Measurements from ENCODE around the gene ZNF318. TPM values are rescaled to one million over a fixed set of nuclear protein-coding genes. Genes with fewer than 3 reads are reported as not detected.

Gene ZNF318
- total RNA-seq, 1 experiment from 2014 or later: 11.3 TPM

- intact Hi-C loops (cut with micrococcal nuclease): no loop called here
- no peaks in the 10 kb centered on the region for H3K9me3 Mint-ChIP-seq (ENCODE audit: unreplicated experiment)
- H3K27ac Mint-ChIP-seq (ENCODE audit: low read depth, unreplicated experiment): no peak overlapping the region
- H3K27me3 Mint-ChIP-seq (ENCODE audit: insufficient read depth, unreplicated experiment): peaks cover 34% of the 10 kb centered on the region
- BruUV-seq (replicated peaks): no TSS peak
- H3K4me3 Mint-ChIP-seq (ENCODE audit: unreplicated experiment): no peak overlapping the region
- POLR2A ChIA-PET: no interaction called here
- no peaks in the 10 kb centered on the region for H3K4me1 Mint-ChIP-seq (ENCODE audit: insufficient read depth, unreplicated experiment)
- no peak for DNase-seq (ENCODE audit: unreplicated experiment)
- no peak for TF ChIP-seq CTCF (IDR thresholded peaks at IDR 0.05; ENCODE audit: unreplicated experiment)
- no peaks in the 10 kb centered on the region for H3K36me3 Mint-ChIP-seq (ENCODE audit: insufficient read depth, unreplicated experiment)
- CTCF ChIA-PET: interaction anchor here (1.0 kb wide), 1 partner anchor 31 kb away, joined by 3 read pairs; no protein-coding TSS in a partner anchor
Observed at GRCh38 chr6:43302126-43302525, 67.3 kb downstream of the ZNF318 start.

DNA sequence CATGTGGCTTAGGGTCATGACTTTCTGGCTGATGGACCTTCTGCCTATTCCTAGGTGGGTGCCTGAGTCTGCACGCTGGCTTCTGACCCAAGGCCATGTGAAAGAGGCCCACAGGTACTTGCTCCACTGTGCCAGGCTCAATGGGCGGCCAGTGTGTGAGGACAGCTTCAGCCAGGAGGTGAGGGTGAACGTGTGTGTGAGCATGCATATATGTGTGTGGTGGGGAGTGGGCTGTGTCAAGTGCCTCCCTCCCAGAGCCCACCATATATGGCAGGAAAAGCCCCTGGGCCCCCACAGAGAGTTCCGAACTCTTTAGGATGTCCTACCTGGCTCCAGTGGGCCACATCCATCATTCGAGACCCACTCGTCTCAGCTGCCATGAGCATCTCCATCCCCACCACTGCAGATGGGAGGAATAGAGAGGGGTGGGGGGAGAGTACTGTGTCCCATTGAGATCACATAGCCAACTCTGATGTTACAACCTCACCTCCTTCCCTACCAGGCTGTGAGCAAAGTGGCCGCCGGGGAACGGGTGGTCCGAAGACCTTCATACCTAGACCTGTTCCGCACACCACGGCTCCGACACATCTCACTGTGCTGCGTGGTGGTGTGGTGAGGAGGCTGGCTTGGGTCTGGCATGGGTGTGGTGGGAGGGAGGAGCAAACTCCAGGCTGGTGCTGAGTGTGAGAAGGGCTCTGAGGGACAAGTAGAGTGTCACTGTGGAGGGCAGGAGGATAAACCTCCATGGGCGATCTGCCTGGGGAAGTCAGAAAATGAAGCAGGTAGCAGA is 68.2 kb downstream of the ZNF318 start:
- ChIA-PET POLR2A (no interaction called here), CTCF (interaction anchor here (1.0 kb wide), 1 partner anchor 32 kb away, joined by 3 read pairs; no protein-coding TSS in a partner anchor)
- Mint-ChIP-seq H3K4me3 (ENCODE audit: unreplicated experiment) (no peak overlapping the region), H3K9me3 (ENCODE audit: unreplicated experiment) (no peaks in the 10 kb centered on the region), H3K4me1 (ENCODE audit: insufficient read depth, unreplicated experiment) (no peaks in the 10 kb centered on the region), H3K27me3 (ENCODE audit: insufficient read depth, unreplicated experiment) (peaks cover 34% of the 10 kb centered on the region), H3K36me3 (ENCODE audit: insufficient read depth, unreplicated experiment) (no peaks in the 10 kb centered on the region), H3K27ac (ENCODE audit: low read depth, unreplicated experiment) (no peak overlapping the region)
- BruUV-seq (replicated peaks): no TSS peak
- no peak for DNase-seq (ENCODE audit: unreplicated experiment)
- intact Hi-C loops (cut with micrococcal nuclease): no loop called here
- no peak for TF ChIP-seq CTCF (IDR thresholded peaks at IDR 0.05; ENCODE audit: unreplicated experiment)

GRCh38 chr6:43299338-43300293 is 69.8 kb downstream of the ZNF318 start:
- TF ChIP-seq CTCF (IDR thresholded peaks at IDR 0.05; ENCODE audit: unreplicated experiment): no peak
- no peak overlapping the region for H3K27ac Mint-ChIP-seq (ENCODE audit: low read depth, unreplicated experiment)
- BruUV-seq (replicated peaks): no TSS peak
- no peak for DNase-seq (ENCODE audit: unreplicated experiment)
- intact Hi-C loops (cut with micrococcal nuclease): no loop called here
- no peak overlapping the region for H3K4me3 Mint-ChIP-seq (ENCODE audit: unreplicated experiment)
- peaks cover 34% of the 10 kb centered on the region for H3K27me3 Mint-ChIP-seq (ENCODE audit: insufficient read depth, unreplicated experiment)
- ChIA-PET POLR2A (interaction anchor here (0.7 kb wide), 1 partner anchor 321 kb away, joined by 3 read pairs; no protein-coding TSS in a partner anchor), CTCF (interaction anchor here (1.1 to 1.7 kb wide), 2 partner anchors 11 to 35 kb away, joined by 3 to 4 read pairs; no protein-coding TSS in a partner anchor)
- no peaks in the 10 kb centered on the region for H3K36me3 Mint-ChIP-seq (ENCODE audit: insufficient read depth, unreplicated experiment)
- H3K4me1 Mint-ChIP-seq (ENCODE audit: insufficient read depth, unreplicated experiment): no peaks in the 10 kb centered on the region
- no peaks in the 10 kb centered on the region for H3K9me3 Mint-ChIP-seq (ENCODE audit: unreplicated experiment)
